Suprapubic skin (tissue), 4 donors: Measurements from ENCODE around the gene MDGA2. TPM values are rescaled to one million over a fixed set of nuclear protein-coding genes. Genes with fewer than 3 reads are reported as not detected.
A peak's percentile ranks its signal among the peaks of the same experiment; 100 is the strongest.
"Not testable (repeated sequence)": the region's sequence is repeated elsewhere in the genome, so short reads cannot be mapped to it uniquely, and the experiment has no call there.

Experiments used
- DNase-seq, 2 donors: peaks; one replicate each; pipeline ENCODE4 v3.0.0-alpha.2; 2019; ENCODE audit warnings: low spot score in 2 of 2
- H3K27ac ChIP-seq: fragments of 200-600 bp; sonication (generic); one replicate; pipeline ENCODE4 v1.5.1; 2019
- H3K27me3 ChIP-seq: fragments of 200-600 bp; sonication (generic); one replicate; pipeline ENCODE4 v1.5.1; 2019
- H3K36me3 ChIP-seq: fragments of 200-600 bp; sonication (generic); one replicate; pipeline ENCODE4 v1.5.1; 2019
- H3K4me1 ChIP-seq: fragments of 200-600 bp; sonication (generic); one replicate; pipeline ENCODE4 v1.5.1; 2019
- H3K4me3 ChIP-seq: fragments of 200-600 bp; sonication (generic); one replicate; pipeline ENCODE4 v1.5.1; 2019; ENCODE audit warnings: mild to moderate bottlenecking
- H3K9me3 ChIP-seq: fragments of 200-600 bp; sonication (generic); one replicate; pipeline ENCODE4 v1.5.1; 2019
- EP300 ChIP-seq: sonication (generic); formaldehyde crosslinking; IDR thresholded peaks from one replicate; pipeline ENCODE4 v1.6.1; 2017; ENCODE audit warnings: antibody characterized with exemption
- POLR2A ChIP-seq, 2 donors: fragments of 450-650 bp; IDR thresholded peaks; one replicate each; pipeline ENCODE4 v1.6.1; 2017; ENCODE audit warnings: antibody characterized with exemption in 2 of 2, mild to moderate bottlenecking in 2 of 2, moderate library complexity in 2 of 2
- POLR2AphosphoS5 ChIP-seq, 3 donors: sonication (generic); formaldehyde crosslinking; IDR thresholded peaks; one replicate each; pipeline ENCODE4 v1.6.1; 2017; ENCODE audit warnings: antibody characterized with exemption in 3 of 3
- WGBS: methylation state at CpG from one replicate; pipeline ENCODE4 v1.1.5; 2018; 5-methylcytosine and 5-hydroxymethylcytosine counted together
- total RNA-seq, 4 donors: library from RNA; depleted of rRNA; stranded (reverse); fragments of >200 nt; gene quantifications; one replicate each; pipeline ENCODE4 v1.1.0, GENCODE V29; 2016
- TF ChIP-seq, protein P1 (sequence below), 2 donors: fragments of 200-600 bp in 1 of 2; fragments of 450-650 bp in 1 of 2; sonication (generic) in 1 of 2; IDR thresholded peaks; one replicate each; pipeline ENCODE4 v1.5.1; 2016 to 2019; ENCODE audit warnings: antibody characterized with exemption in 2 of 2, mild to moderate bottlenecking in 1 of 2, moderate library complexity in 1 of 2

MDGA2 gene
- total RNA-seq, 4 donors from 2014 or later, result 0.16 to 1.5 (median 0.99) TPM; not detected in 1

GRCh38 chr14:46964378-46964777 lies 711.0 kb downstream of the MDGA2 start:
- no peaks in the 10 kb centered on the region for H3K27me3 ChIP-seq
- H3K4me1 ChIP-seq, result no peaks in the 10 kb centered on the region
- 70% methylated on average over 3 of the region's 3 CpGs for WGBS
- H3K27ac ChIP-seq, result no peak overlapping the region
- no peaks in the 10 kb centered on the region for H3K9me3 ChIP-seq
- no peak for DNase-seq
- no peaks in the 10 kb centered on the region for H3K36me3 ChIP-seq
- H3K4me3 ChIP-seq, result no peak overlapping the region
- no peak for TF ChIP-seq POLR2A (IDR thresholded peaks at IDR 0.05)
- TF ChIP-seq POLR2AphosphoS5 (IDR thresholded peaks at IDR 0.05), result no peak
- no peak for TF ChIP-seq EP300
- TF ChIP-seq, protein P1, sequence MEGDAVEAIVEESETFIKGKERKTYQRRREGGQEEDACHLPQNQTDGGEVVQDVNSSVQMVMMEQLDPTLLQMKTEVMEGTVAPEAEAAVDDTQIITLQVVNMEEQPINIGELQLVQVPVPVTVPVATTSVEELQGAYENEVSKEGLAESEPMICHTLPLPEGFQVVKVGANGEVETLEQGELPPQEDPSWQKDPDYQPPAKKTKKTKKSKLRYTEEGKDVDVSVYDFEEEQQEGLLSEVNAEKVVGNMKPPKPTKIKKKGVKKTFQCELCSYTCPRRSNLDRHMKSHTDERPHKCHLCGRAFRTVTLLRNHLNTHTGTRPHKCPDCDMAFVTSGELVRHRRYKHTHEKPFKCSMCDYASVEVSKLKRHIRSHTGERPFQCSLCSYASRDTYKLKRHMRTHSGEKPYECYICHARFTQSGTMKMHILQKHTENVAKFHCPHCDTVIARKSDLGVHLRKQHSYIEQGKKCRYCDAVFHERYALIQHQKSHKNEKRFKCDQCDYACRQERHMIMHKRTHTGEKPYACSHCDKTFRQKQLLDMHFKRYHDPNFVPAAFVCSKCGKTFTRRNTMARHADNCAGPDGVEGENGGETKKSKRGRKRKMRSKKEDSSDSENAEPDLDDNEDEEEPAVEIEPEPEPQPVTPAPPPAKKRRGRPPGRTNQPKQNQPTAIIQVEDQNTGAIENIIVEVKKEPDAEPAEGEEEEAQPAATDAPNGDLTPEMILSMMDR (IDR thresholded peaks at IDR 0.05), result no peak

DNA sequence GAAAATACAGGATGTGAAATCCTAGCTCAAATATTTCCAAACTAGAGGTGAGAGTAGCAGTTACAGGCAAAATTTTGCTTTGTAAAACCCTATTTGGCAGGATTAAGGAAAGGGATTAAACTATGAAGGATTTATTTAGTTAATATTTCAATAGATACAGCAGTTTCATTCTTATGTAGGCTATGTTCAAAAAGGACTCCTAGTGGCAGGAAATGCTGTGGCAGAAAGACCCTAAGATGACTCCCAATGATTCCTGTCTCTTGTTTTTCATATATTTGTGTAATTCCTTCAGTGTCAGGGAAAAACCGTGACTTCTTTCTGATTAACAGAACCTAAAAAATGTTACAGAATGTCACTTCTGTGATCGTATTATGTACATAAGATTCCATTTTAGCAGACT lies 724.3 kb downstream of the MDGA2 start:
- Histone ChIP-seq H3K27ac (no peak overlapping the region), H3K4me1 (no peaks in the 10 kb centered on the region), H3K4me3 (no peak overlapping the region), H3K27me3 (no peaks in the 10 kb centered on the region), H3K36me3 (no peaks in the 10 kb centered on the region), H3K9me3 (peaks cover 9% of the 10 kb centered on the region)
- 81% methylated on average over 2 of the region's 2 CpGs for WGBS
- no peak for DNase-seq
- TF ChIP-seq EP300 (no peak), POLR2A (IDR thresholded peaks at IDR 0.05) (no peak), POLR2AphosphoS5 (IDR thresholded peaks at IDR 0.05) (no peak)
- TF ChIP-seq, protein P1 (IDR thresholded peaks at IDR 0.05), result no peak

DNA sequence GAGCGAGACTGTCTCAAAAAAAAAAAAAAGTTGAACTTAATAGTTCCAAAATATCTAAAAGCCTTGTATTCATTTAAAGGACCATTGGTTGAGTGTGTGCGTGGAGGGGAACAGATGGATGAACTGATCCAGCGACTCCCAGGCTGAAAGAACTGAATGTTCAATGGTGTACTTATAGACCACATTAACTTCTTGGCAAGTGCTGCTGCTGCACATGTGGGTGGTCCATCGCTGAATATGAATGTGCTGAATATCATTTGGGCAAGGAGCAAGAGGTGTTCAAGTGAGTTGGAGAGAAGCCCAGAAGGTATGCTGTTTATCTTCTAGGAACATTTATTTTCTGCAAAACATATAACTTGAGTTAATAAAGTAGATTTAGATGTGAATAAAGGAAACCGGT lies 734.8 kb downstream of the MDGA2 start:
- H3K4me1 ChIP-seq, result no peaks in the 10 kb centered on the region
- DNase-seq, result no peak
- peaks cover 5% of the 10 kb centered on the region for H3K9me3 ChIP-seq
- 82% methylated on average over 5 of the region's 5 CpGs for WGBS
- H3K27ac ChIP-seq, result no peak overlapping the region
- H3K27me3 ChIP-seq, result no peaks in the 10 kb centered on the region
- H3K36me3 ChIP-seq, result no peaks in the 10 kb centered on the region
- no peak overlapping the region for H3K4me3 ChIP-seq
- TF ChIP-seq POLR2AphosphoS5 (IDR thresholded peaks at IDR 0.05) (no peak), POLR2A (IDR thresholded peaks at IDR 0.05) (no peak), EP300 (no peak)
- TF ChIP-seq, protein P1 (IDR thresholded peaks at IDR 0.05), result no peak

GRCh38 chr14:46920542-46920941 lies 754.9 kb downstream of the MDGA2 start:
- H3K4me3 ChIP-seq, result no peak overlapping the region

DNA sequence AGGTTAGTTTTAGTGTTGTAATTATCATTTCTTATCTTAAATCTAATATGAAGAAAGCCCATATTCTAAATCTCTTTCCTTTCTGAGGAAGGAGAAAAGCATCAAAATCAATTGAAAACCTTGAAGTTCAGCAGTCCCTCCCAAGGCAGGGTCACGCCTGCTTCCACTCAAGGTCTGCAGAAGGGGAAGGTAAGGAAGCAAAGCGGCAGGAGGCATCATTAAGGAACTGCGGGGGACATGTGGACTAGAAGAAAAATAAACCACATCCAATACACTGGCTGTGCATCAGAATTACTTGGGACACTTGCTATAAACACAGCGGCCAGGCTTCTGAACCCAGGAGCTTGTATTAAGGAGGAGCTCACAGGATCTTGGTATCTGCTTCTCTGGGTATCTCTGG lies 759.9 kb downstream of the MDGA2 start:
- H3K4me3 ChIP-seq, H3K9me3 ChIP-seq, H3K36me3 ChIP-seq, H3K4me1 ChIP-seq, DNase-seq, H3K27me3 ChIP-seq, H3K27ac ChIP-seq: not testable (repeated sequence)
- WGBS, result 81% methylated on average over 4 of the region's 4 CpGs

More at GRCh38 chr14:46920542-46920941, 754.9 kb downstream of the MDGA2 start:
- Histone ChIP-seq H3K36me3 (no peaks in the 10 kb centered on the region), H3K4me1 (no peaks in the 10 kb centered on the region), H3K9me3 (no peaks in the 10 kb centered on the region), H3K27ac (no peak overlapping the region), H3K27me3 (no peaks in the 10 kb centered on the region)
- no peak for DNase-seq
- WGBS, result 94% methylated on average over 3 of the region's 3 CpGs
- TF ChIP-seq, protein P1 (IDR thresholded peaks at IDR 0.05), result no peak
- no peak for TF ChIP-seq POLR2A (IDR thresholded peaks at IDR 0.05)
- TF ChIP-seq POLR2AphosphoS5 (IDR thresholded peaks at IDR 0.05), result no peak

DNA sequence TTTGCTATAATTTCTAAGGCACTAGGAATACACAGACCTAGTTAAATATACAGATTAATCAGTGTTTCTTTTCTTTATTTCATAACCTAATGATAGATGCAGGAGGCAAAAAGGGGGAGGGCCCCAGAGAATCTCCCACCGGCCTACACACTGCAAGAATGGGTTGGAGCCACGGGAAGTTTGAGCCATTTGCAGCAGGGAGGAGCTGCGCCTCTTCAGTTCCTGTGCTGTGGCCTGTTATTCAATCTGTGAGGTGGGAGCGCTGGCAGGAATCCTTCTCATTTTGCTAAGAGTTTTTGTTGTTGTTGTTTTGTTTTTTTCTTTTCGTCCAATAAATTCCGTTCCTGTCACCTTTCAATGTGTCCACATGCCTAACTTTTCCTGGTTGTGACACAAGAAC lies 772.6 kb downstream of the MDGA2 start:
- H3K27ac ChIP-seq, result no peak overlapping the region
- DNase-seq, result peak in 1 of 2 donors; percentile 47
- no peaks in the 10 kb centered on the region for H3K27me3 ChIP-seq
- H3K9me3 ChIP-seq, result no peaks in the 10 kb centered on the region
- TF ChIP-seq POLR2AphosphoS5 (IDR thresholded peaks at IDR 0.05), result no peak
- H3K4me1 ChIP-seq, result no peaks in the 10 kb centered on the region
- WGBS, result 57% methylated on average over 6 of the region's 6 CpGs
- no peaks in the 10 kb centered on the region for H3K36me3 ChIP-seq
- H3K4me3 ChIP-seq, result no peak overlapping the region
